Measurements from ENCODE around the gene CCDC30. TPM values are rescaled to one million over a fixed set of nuclear protein-coding genes. Genes with fewer than 3 reads are reported as not detected.
A peak's percentile ranks its signal among the peaks of the same experiment; 100 is the strongest.

The CCDC30 gene
- total RNA-seq, 1 donor from 2014 or later = 3.4 TPM

DNA sequence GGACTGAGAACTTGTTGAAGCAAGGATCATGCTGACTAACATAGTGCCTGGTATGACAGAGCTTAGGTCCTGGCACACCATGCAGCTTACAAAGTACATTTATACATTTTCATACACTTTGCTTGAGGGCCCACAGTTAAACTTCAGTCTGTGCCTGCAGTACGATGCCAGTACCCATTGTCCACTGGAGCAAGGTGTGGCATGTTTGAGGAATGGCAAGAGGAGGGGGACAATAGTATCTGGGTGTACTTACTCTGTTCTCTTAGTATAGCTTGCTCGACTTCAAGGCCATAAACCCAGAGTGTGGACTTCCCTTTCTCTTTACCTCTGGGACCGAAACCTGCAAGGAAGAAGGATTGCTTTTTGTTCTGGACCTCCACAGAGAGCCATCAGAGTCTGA lies 212.4 kb downstream of the CCDC30 start:
- Mint-ChIP-seq H3K27ac (ENCODE audit: unreplicated experiment) (no peak overlapping the region), H3K4me3 (ENCODE audit: unreplicated experiment) (no peak overlapping the region), H3K9me3 (ENCODE audit: unreplicated experiment) (no peaks in the 10 kb centered on the region), H3K27me3 (ENCODE audit: unreplicated experiment) (peaks cover 5% of the 10 kb centered on the region), H3K36me3 (ENCODE audit: low read depth, unreplicated experiment) (peaks cover 17% of the 10 kb centered on the region), H3K4me1 (ENCODE audit: unreplicated experiment) (peaks cover 8% of the 10 kb centered on the region)
- DNase-seq (ENCODE audit: low spot score) = no peak
- TF ChIP-seq, protein P1, sequence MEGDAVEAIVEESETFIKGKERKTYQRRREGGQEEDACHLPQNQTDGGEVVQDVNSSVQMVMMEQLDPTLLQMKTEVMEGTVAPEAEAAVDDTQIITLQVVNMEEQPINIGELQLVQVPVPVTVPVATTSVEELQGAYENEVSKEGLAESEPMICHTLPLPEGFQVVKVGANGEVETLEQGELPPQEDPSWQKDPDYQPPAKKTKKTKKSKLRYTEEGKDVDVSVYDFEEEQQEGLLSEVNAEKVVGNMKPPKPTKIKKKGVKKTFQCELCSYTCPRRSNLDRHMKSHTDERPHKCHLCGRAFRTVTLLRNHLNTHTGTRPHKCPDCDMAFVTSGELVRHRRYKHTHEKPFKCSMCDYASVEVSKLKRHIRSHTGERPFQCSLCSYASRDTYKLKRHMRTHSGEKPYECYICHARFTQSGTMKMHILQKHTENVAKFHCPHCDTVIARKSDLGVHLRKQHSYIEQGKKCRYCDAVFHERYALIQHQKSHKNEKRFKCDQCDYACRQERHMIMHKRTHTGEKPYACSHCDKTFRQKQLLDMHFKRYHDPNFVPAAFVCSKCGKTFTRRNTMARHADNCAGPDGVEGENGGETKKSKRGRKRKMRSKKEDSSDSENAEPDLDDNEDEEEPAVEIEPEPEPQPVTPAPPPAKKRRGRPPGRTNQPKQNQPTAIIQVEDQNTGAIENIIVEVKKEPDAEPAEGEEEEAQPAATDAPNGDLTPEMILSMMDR (IDR thresholded peaks at IDR 0.05; ENCODE audit: unreplicated experiment) = no peak

DNA sequence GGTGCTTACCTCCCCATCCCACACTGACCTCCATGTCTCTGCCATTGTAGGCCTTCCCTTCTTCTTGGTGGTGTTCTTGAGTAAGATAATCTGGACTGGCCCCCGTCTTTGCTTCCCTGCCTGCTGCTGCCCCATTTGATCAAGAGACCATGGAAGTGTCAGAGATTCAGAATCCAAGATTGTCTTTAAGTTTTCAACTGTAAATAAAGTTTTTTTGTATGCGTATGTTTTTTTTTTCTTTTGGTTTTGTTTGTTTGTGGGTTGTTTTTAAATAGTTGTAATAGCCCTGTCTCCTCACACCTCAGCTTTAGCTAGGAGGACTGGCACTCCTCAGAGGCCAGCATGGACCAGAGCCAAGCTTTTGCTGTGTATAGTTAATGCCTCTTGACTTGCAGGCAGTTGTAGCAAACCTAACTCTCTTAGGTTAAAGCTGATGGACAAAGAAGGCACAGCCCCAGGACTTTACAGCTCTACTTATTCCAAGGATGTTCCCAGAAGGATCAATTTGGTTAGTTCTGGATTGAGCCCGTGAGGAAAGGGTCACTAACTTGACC lies 213.5 kb downstream of the CCDC30 start:
- Mint-ChIP-seq H3K36me3 (ENCODE audit: low read depth, unreplicated experiment) (peaks cover 17% of the 10 kb centered on the region), H3K9me3 (ENCODE audit: unreplicated experiment) (no peaks in the 10 kb centered on the region), H3K4me3 (ENCODE audit: unreplicated experiment) (peak overlapping the region; percentile 4), H3K27me3 (ENCODE audit: unreplicated experiment) (peaks cover 5% of the 10 kb centered on the region), H3K27ac (ENCODE audit: unreplicated experiment) (no peak overlapping the region), H3K4me1 (ENCODE audit: unreplicated experiment) (peaks cover 15% of the 10 kb centered on the region)
- DNase-seq (ENCODE audit: low spot score) = no peak
- TF ChIP-seq, protein P1 (IDR thresholded peaks at IDR 0.05; ENCODE audit: unreplicated experiment) = no peak

DNA sequence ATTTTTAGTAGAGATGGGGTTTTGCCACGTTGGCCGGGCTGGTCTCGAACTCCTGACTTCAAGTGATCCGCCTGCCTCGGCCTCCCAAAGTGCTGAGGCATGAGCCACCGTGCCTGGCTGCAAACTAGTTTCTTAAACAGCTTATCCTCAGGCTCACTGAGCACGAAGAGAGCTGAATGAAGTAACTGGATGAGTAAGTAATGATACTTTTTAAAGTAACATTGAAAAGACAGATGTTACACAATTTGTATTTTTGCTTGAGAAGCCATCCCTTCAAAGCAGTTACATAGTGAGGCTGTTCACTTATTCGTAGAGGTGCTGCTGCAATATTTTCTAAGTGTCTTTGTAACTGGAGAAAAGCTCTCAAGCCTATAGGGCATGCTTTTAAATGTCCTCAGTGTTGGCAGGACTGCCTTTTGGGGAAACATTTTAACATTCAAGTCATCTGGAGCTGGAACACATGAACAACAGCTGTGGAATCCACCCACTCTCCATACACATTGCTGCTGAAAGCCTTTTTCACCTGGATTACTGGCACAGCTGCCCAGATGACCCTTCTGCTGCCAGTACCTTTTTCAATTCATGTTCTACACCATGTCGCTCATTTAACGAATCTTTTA lies 216.4 kb downstream of the CCDC30 start:
- Mint-ChIP-seq H3K4me1 (ENCODE audit: unreplicated experiment) (peaks cover 21% of the 10 kb centered on the region), H3K9me3 (ENCODE audit: unreplicated experiment) (no peaks in the 10 kb centered on the region), H3K4me3 (ENCODE audit: unreplicated experiment) (no peak overlapping the region), H3K36me3 (ENCODE audit: low read depth, unreplicated experiment) (peaks cover 15% of the 10 kb centered on the region), H3K27me3 (ENCODE audit: unreplicated experiment) (peaks cover 14% of the 10 kb centered on the region), H3K27ac (ENCODE audit: unreplicated experiment) (no peak overlapping the region)
- no peak for DNase-seq (ENCODE audit: low spot score)
- TF ChIP-seq, protein P1 (IDR thresholded peaks at IDR 0.05; ENCODE audit: unreplicated experiment) = no peak

DNA sequence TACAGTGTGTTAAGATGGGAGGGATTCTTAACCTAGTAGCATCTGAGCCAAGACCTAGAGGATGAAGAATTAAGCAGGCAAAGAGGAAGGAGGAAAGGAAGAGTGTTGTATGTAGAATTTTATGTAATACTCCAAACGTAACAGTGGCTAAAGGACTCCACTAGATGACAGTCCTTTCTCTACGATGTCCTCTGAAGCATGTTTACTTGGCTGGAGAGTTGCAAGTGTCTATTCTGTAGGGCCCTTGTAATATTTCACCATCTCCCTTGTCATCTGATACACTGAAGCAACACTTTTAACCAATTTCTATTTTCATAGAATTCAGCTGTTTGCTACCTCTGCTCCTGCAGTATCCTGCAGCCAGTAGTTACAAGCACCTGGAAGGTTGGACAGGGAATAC lies 217.0 kb downstream of the CCDC30 start:
- Mint-ChIP-seq H3K9me3 (ENCODE audit: unreplicated experiment) (no peaks in the 10 kb centered on the region), H3K4me3 (ENCODE audit: unreplicated experiment) (no peak overlapping the region), H3K27ac (ENCODE audit: unreplicated experiment) (no peak overlapping the region), H3K4me1 (ENCODE audit: unreplicated experiment) (peaks cover 27% of the 10 kb centered on the region), H3K36me3 (ENCODE audit: low read depth, unreplicated experiment) (peaks cover 15% of the 10 kb centered on the region), H3K27me3 (ENCODE audit: unreplicated experiment) (peaks cover 14% of the 10 kb centered on the region)
- DNase-seq (ENCODE audit: low spot score) = no peak
- TF ChIP-seq, protein P1 (IDR thresholded peaks at IDR 0.05; ENCODE audit: unreplicated experiment) = no peak

DNA sequence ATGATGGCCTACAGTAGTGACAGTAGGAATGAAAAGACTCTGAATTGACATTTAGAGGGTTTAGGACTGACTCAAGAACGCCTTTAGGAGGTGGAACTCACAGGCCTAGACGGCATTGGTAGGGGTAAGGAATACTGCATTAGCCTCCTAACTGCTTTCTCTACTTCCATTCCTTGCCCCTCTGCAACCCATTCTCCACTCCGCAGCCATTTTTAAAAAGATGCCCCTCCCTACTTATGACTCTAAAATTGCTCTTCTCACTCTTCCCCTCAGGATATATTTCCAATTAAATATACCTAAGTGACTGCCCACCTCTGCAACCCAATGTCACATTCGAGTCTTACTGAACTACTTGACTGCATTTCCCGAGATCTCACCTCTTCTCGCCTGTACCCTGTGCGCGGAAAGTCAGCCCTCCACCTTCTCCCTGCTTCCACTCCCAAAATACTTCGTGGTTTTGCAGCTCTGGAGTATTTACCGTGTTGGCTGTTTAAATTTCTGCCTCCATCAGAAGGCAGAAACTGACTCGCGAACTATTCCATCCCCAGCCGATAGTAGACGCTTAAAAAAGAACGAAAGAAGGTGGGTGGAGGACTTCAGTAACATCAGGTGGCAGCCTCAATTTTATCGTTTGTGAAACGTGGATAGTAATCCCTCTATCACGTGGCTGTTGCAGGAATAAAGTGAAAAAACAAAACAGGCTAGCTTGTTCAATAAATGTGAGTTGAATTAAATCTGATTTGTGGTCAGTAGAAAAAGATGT lies 218.0 kb downstream of the CCDC30 start:
- Mint-ChIP-seq H3K27ac (ENCODE audit: unreplicated experiment) (peak overlapping the region; percentile 58), H3K4me1 (ENCODE audit: unreplicated experiment) (peaks cover 32% of the 10 kb centered on the region), H3K9me3 (ENCODE audit: unreplicated experiment) (no peaks in the 10 kb centered on the region), H3K36me3 (ENCODE audit: low read depth, unreplicated experiment) (peaks cover 11% of the 10 kb centered on the region), H3K27me3 (ENCODE audit: unreplicated experiment) (peaks cover 14% of the 10 kb centered on the region), H3K4me3 (ENCODE audit: unreplicated experiment) (peak overlapping the region; percentile 97)
- DNase-seq (ENCODE audit: low spot score) = no peak
- TF ChIP-seq, protein P1 (IDR thresholded peaks at IDR 0.05; ENCODE audit: unreplicated experiment) = no peak

Data from endothelial cell (in vitro differentiated cells).